NCI-H2171 treated with DMSO at 0.1 percent for 48 hours (cell line): ENCODE data around the gene BCS1L.

Source experiments
- DNase-seq: peaks from one replicate; lab custom pipeline; 2025; lab: John Stamatoyannopoulos, UW

BCS1L gene

DNA sequence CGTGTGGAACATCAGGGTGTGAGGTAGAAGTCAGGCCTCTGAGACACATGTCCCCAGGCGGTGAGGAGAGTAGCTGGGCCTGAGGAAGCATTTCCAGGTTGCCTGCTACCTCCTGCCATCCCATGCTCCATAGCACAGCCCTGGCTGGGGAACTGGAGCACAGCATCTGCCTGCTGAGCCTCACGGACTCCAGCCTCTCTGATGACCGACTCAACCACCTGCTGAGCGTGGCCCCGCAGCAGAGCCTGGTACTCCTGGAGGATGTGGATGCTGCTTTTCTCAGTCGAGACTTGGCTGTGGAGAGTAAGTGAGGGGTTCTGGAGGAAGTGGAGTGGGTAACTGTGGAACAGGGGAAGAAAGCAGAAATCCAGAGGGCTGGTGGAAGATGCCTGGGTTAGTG, 2.9 kb downstream of the BCS1L start:
- no peak for DNase-seq

DNA sequence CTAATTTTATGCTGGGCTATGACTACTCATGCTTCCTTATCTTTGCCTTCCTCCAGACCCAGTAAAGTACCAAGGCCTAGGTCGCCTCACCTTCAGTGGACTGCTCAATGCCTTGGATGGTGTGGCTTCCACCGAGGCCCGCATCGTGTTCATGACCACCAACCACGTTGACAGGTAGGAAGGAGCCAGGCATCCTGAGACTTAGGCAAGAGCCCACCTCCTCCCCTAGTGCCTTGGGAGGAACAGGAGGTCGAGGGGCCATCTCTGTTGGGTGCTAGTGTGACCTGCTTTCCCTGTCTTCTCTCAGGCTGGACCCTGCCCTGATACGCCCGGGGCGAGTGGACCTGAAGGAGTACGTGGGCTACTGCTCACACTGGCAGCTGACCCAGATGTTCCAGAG, 3.3 kb downstream of the BCS1L start:
- no peak for DNase-seq

DNA sequence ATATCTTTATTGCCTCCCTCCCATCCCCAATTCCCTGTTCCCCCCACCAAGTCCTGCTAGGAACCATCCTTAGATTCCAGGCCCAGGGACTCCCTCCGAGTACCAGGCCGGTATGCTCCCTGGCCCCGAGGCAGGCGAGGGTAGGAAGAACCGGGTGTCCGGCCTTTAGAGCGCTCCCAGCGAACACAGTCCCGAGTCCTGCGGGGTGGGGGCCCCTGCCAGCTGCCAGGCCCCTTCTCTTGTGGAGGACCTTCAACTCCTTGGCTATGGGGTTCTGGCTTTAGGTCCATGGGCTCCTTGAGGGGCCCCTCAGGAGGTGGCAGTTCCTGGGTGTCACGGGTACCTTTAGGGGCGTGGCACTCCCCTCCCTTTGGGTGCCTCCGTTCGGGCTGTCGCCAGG, 4.4 kb downstream of the BCS1L start:
- DNase-seq: no peak

DNA sequence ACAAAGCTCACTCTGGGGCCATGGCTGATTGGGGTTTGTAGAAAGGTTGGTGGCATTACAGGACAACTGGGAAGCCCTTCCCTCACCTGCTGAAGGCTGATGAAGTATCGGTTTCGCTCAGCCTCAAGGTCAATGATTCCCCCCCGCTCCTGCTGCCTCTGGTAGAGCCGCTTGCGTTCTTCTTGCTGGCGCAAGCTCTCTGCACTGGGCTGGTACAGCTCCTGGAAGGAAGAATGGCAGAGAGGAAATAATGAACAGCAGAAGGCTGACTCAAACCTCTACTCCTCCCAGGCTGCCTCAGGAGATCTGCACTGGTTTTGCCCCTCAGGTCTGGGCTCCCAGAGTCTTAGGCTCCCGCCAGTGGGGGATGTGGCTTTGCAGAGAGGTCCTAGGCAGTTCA, 5.2 kb downstream of the BCS1L start:
- no peak for DNase-seq

DNA sequence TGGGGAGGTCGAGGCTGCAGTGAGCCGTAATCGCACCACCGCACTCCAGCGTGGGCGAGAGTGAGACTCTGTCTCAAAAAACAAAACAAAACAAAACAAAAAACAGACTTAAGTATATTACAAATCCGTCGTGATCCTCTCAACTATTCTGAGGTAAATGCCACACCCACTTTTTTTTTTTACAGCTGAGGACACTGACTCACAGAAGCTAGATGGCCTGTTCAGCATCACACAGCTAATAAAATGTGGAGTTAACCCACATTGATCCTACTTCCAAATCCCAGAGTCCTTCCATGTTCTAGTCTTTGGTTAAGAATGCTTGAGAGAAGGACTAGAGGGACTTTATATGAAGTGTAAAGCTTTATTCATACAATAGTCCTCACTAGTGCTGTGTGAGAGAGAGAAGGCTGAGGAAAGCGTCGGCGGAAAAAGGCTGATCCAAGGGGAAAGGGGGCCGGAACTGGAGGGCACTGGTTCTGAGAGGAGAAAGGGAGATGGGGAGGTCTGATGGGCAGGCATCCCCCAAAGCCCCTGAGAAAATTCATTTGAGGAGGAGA, 11.7 kb downstream of the BCS1L start:
- peak; percentile 30 for DNase-seq

DNA sequence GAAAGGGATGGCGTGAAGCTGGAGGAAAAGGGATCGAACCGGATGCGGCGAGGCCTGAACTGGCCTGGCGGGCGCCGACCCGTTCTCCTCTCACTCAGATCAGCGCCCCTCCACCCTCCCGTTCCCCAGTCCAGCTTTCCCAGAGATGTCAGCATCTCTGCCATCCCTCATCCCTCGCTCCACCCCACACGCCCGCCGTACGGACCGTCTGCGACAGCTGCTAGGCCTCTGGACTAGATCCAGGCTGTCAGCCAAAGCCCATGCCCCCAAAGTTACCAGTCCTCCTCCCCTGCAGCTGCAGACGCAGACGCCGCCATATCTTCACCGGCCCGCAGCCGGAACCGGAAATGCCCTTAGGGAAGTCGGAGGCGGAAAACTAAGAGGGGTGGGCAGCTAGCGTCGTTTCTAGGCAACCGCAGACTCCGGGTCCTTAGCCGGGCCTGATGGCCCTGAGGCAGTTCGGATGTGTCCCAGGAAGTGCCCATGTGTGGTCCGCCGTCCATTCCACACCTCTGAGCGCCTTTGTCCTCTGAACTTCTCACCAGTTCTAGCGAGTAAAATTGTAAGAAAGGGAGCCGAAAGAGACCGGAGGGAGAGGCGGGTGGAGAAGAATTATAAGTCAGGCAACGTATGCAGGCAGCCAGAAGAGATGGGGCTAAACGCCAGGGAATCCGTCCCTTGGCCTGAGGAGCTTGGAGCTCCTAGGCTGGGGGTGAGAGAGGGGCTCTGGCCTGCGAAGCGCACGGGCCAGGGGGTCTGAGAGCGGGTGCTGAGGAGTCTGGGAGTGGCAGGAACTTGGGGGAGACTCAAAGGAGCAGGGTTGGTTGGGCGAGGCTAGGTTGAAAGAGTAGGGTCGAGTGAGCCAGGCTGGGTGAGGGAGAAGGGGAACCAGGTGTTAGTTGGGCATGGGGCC, 12.4 kb downstream of the BCS1L start, which contains the start of the genes RNF25 and STK36:
TSS of gene RNF25 (minus strand) at position 349 of the 913 bp plus-strand sequence. CDS start at position 317, 32 bp downstream.
TSS of gene STK36 (plus strand) at position 433 of the 913 bp plus-strand sequence. CDS start 744 bp downstream, outside the sequence.
- DNase-seq: peak; percentile 95

DNA sequence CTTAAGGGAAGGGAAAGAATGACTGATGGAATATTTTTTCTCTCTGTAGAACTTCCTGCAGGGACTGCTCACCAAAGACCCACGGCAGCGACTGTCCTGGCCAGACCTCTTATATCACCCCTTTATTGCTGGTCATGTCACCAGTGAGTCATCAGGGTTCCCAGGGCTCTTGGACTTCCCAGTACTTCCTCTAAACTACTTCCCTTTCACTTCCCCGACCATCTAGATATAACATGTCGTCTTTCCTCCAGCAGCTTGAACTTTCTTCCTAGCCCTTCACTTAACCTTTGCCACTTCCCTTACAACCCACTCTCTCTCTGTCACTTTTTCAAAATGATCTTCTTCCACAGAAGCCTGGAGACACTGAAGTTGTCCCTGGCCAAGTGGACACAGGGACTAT, 19.6 kb downstream of the BCS1L start:
- DNase-seq: no peak

DNA sequence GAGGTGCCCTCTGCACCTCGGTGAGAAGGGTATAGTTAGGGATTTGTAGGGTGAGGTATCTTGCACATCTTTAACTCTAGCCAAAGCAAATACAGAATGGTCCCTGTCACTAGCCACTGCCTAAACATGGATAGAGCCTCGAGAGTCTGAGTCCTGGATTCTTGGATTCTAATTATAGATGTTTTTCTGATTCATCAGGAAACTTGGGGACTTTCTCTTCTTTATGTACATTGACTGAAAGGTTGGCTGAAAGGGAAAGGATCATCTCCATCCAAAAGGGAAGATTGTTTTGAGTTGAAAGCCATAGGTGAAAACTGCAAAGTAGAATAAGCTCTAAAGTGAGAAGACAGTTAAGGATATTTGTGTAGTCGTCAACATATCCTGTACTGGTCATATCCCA, 20.6 kb downstream of the BCS1L start:
- no peak for DNase-seq

DNA sequence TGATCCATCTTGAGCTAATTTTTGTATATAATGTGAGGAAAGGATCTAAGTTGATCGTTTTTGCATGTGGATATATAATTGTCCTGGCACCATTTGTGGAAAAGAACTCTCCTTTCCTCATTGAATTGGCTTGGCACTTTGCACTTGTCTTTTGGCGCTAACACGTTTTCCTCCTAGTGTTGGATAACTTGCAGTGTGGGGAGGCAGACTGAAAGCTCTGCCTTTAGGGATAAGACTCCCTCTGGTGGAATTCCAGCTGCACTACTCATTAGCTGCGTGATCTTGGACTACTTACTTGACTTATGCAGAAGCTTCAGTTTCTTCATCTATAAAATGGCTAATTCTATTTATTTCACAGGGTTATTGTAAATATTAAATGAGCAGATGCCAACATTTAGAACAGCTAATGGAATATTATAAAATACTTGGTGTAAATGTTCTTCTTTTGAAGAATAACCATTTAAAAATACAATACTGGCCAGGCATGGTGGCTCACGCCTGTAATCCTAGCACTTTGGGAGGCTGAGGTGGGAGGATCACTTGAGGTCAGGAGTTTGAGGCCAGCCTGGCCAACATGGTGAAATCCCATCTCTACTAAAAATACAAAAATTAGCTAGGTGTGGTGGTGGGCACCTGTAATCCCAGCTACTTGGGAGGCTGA, 28.0 kb downstream of the BCS1L start:
- peak; percentile 80 for DNase-seq

DNA sequence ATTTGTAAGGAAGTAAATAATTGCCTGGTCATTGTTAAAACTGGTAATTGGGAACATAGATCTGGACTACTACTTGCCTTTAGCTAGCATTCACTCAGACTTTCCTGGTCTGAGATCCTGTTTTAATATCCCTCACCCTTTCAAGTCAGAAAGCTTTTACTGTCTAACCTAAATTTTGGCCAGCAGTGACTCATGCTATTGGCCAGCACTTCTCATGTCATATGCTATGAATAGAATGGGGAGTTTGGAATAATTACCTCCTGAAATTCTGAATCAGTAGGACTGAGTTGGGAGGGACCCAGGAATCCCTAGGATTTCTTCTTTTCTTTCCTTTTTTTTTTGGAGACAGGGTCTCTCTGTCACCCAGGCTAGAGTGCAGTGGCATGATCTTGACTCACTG, 31.8 kb downstream of the BCS1L start:
- no peak for DNase-seq

DNA sequence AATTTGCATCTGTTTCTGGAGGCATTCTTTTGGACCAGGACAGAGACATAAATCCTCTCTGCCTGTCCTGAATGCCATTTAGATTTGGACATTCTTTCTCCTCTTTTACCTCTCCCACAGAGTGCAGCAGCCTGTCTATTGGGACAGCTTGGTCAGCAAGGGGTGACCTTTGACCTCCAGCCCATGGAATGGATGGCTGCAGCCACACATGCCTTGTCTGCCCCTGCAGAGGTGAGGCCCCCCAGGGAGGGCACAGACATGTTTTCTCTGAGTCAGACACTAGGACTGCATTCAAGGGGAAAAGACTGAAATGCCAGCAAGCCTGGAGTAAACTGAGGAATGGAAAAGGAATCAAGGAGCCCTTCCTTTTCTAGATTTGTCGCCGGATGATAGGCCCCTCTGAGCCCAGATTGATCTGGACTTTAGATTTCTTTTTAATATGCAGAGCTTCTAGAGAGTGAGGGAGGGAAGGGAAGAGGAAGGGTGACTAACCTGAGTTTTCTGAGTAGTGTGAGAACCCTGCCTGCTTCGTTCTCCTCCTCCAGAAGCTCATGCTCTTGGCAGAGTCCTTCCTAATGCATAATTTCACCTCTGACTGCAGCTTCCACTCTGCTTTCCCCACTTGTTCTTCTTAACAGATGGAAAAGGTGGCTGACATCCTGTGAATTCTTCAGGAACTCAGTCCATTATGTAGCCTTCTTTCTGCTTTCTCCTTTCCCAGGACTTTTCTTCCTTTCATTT, 35.1 kb downstream of the BCS1L start:
- DNase-seq: no peak

DNA sequence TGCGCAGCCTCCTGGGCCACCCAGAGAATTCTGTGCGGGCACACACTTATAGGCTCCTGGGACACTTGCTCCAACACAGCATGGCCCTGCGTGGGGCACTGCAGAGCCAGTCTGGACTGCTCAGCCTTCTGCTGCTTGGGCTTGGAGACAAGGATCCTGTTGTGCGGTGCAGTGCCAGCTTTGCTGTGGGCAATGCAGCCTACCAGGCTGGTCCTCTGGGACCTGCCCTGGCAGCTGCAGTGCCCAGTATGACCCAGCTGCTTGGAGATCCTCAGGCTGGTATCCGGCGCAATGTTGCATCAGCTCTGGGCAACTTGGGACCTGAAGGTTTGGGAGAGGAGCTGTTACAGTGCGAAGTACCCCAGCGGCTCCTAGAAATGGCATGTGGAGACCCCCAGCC, 39.4 kb downstream of the BCS1L start:
- DNase-seq: no peak

DNA sequence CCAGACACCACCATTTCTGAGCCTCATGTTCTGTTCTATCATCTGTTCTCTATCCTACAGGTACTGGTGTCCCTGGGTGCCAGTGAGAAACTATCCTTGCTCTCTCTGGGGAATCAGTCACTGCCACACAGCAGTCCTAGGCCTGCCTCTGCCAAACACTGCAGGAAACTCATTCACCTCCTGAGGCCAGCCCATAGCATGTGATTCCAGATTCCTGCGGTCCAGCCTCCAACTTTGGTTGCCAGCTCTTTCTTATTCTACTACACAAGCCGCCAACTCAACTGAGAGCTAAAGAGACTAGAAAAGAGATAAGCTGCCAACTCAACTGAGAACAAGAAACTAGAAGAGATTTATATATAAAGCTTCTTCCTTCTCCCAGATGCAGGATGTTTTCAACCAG, 42.3 kb downstream of the BCS1L start:
- no peak for DNase-seq

DNA sequence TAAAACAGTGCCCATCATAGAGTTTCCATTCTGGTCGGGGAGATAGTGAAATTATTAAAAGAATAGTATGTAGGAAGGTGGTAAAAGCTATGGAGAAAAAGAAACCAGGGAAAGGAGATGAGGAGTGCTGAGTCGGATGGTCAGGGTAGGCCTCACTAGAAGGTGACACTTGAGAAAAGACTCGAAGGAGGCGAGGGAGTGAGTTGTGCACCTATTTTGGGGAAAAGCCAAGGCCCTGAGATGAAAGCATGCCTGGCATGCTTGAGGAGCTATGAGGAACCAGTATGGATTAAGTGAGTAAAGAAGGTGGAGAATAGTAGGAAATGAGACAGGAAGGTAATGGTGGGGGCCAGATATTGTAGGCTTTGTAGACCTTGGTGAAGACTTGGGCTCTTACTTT, 43.9 kb downstream of the BCS1L start:
- DNase-seq: no peak

DNA sequence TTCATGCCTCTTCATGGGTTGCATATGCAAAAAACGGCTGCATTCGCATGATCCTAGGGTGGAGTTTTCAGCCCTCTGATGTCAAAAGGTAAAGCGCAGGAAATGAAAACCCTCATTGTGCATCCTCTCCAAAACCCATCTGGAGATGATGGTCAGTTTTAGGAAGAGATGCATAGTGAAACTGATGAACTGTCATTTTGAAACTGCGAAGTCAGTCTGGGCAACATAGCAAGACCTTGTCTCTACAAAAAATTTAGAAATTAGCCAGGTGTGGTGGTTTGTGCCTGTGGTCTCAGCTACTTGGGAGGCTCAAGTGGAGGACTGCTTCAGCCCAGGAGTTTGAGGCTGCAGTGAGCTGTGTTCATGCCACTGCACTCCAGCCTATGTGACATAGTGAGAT, 48.6 kb downstream of the BCS1L start:
- DNase-seq: no peak

DNA sequence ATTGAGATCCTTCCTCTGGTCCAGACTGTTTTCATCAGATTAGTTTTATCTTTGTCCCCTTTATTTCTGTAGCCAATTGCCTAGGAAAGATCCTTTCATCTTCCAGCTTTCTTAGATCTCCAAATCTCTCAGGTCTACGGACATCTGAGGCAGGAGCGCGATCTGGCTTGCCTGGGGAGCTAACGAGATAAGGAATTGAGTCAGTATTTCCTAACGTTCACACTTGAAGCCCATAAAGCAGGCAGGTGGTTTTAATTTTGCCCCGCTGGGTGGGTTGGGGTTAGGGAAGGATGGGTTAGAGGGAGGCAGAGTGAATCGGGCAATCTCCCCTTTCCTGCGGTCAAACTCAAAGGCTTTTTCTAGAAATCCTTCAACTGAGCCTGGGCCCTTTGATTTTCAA, 50.4 kb downstream of the BCS1L start:
- DNase-seq: no peak

DNA sequence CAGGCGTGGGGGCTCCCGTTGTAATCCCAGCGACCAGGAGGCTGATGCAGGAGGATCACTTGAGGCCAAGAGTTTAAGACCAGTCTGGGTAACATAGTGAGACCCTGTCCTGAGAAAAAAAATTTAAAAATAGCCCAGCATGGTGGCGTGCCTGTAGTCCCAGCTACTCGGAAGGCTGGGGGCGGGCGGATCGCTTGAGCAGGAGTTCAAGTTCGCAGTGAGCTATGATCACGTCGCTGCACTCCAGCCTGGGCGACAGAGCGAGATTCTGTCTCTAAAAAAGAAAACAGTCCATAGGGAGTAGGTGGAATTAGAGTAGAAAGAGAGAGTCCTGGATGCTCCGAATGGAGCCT, 50.8 kb downstream of the BCS1L start:
- DNase-seq: no peak

DNA sequence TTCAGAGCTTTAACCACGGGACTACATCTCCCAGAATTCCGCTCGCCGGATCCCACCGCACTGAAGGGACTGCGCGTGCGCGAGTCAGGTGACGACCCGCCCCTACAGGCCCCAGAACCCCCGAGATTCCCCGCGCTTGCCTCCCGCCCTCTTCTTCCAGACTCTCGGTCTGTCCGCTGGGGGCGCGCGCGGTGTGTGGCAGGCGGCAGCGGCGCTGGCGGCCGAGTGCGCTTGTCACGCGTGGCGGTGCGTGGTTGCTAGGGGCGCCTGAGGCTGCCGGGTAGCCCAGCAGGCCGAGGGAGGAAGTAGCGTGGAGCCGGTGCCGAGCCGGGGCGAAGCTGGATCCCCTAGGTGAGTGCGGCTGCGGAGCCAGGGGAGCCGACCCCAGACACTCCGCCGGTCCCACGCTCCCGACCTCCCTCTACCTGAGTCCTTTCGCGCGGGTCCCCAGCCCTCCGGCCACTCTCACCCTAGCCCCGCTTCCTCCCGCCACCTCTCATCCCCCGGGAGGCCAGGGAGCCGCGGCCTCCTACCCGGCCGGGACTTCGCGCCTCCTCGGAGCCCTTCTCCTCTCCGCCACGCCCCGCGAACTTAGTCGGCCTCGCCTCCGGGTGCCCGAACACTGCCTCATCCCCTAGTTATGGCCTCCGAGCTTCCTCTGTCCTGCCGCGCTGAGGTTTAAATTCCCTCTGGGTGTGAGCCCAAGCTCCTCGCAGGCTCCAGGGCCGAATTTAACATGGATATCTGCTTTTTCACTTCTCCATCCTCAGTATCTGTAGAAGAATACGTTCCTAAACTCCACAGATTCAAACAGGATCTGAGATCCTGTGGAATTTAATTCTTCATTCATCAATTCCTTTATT, 51.4 kb downstream of the BCS1L start, which contains the start of gene TTLL4:
TSS of gene TTLL4 (plus strand) at position 149 of the 863 bp plus-strand sequence. CDS start 26,842 bp downstream, outside the sequence.
- peak; percentile 95 for DNase-seq

DNA sequence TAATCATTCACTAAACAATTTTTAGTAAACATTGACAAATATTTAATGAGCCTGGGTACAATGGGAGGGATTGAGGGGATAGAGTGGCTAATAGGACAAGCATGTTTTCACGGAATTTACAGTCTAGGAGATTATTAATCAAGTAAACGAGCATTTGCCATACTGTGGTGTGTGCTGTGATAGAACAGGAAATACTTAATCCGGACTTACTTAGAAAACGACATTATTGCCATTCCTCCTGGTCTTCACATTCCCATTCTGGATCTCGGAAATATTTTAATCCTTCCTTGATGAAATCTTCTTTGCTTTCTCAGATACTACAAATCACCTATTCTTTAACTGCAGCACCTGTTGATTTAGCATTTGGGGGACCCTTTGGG, 52.1 kb downstream of the BCS1L start:
- peak; percentile 52 for DNase-seq
